GM23248 (cell line): ENCODE data around the gene ADAMTS17. TPM values are rescaled to one million over a fixed set of nuclear protein-coding genes. Genes with fewer than 3 reads are reported as not detected.

Source experiments
- DNase-seq: peaks from one replicate; pipeline ENCODE4 v3.0.0-alpha.2; 2015
- H2AFZ ChIP-seq: fragments of 200-600 bp; sonication (generic); 2 replicates; pipeline ENCODE4 v1.6.1; 2016; ENCODE audit warnings: antibody characterized with exemption
- H3F3A ChIP-seq: fragments of 200-600 bp; sonication (generic); 2 replicates; pipeline ENCODE4 v1.6.1; 2016; ENCODE audit warnings: mild to moderate bottlenecking, antibody characterized with exemption, mixed run types; ENCODE audit not compliant: insufficient read depth
- H3K27ac ChIP-seq: fragments of 200-600 bp; sonication (generic); 2 replicates; pipeline ENCODE4 v1.5.1; 2016; ENCODE audit warnings: mild to moderate bottlenecking
- H3K27me3 ChIP-seq: fragments of 200-600 bp; sonication (generic); replicated peaks from 2 replicates; pipeline ENCODE4 v1.6.1; 2016; ENCODE audit warnings: mild to moderate bottlenecking; ENCODE audit not compliant: insufficient read depth
- H3K36me3 ChIP-seq: fragments of 200-600 bp; sonication (generic); 2 replicates; pipeline ENCODE4 v1.6.1; 2016; ENCODE audit warnings: low read depth, mild to moderate bottlenecking
- H3K4me1 ChIP-seq: fragments of 200-600 bp; sonication (generic); 2 replicates; pipeline ENCODE4 v1.6.1; 2016; ENCODE audit warnings: mild to moderate bottlenecking; ENCODE audit not compliant: insufficient read depth
- H3K4me2 ChIP-seq: fragments of 200-600 bp; sonication (generic); one replicate; pipeline ENCODE4 v1.6.1; 2016; ENCODE audit warnings: mild to moderate bottlenecking; ENCODE audit not compliant: unreplicated experiment
- H3K4me3 ChIP-seq: fragments of 200-600 bp; sonication (generic); 2 replicates; pipeline ENCODE4 v1.5.1; 2016; ENCODE audit warnings: mild to moderate bottlenecking
- H3K79me2 ChIP-seq: fragments of 200-600 bp; sonication (generic); 2 replicates; pipeline ENCODE4 v1.6.1; 2016; ENCODE audit warnings: mild to moderate bottlenecking; ENCODE audit not compliant: insufficient read depth
- H3K9ac ChIP-seq: fragments of 200-600 bp; sonication (generic); 2 replicates; pipeline ENCODE4 v1.6.1; 2016; ENCODE audit warnings: mild to moderate bottlenecking
- H3K9me2 ChIP-seq: fragments of 200-600 bp; sonication (generic); 2 replicates; pipeline ENCODE4 v1.6.1; 2016; ENCODE audit warnings: mixed run types, mild to moderate bottlenecking, moderate library complexity; ENCODE audit not compliant: insufficient read depth
- H3K9me3 ChIP-seq: fragments of 200-600 bp; sonication (generic); one replicate; pipeline ENCODE4 v1.6.1; 2017; ENCODE audit warnings: low read depth
- H4K20me1 ChIP-seq: fragments of 200-600 bp; sonication (generic); 2 replicates; pipeline ENCODE4 v1.6.0; 2016; ENCODE audit not compliant: insufficient read depth
- EZH2 ChIP-seq: fragments of 200-600 bp; sonication (generic); IDR thresholded peaks from 2 replicates; pipeline ENCODE4 v1.6.1; 2018; ENCODE audit warnings: antibody characterized with exemption, mild to moderate bottlenecking; ENCODE audit not compliant: insufficient read depth, poor library complexity, severe bottlenecking
- EZH2phosphoT487 ChIP-seq: fragments of 200-600 bp; sonication (generic); IDR thresholded peaks from 2 replicates; pipeline ENCODE4 v1.6.1; 2018; ENCODE audit warnings: antibody characterized with exemption, moderate library complexity, mild to moderate bottlenecking, low read depth; ENCODE audit not compliant: insufficient read depth
- WGBS, 2 experiments: methylation state at CpG; one replicate each; pipeline ENCODE4 v1.1.6; 2015 to 2017; ENCODE audit warnings: low lambda C conversion rate in 2 of 2, low coverage in 1 of 2; ENCODE audit errors: missing lambda C conversion rate in 2 of 2; 5-methylcytosine and 5-hydroxymethylcytosine counted together
- in situ Hi-C: fragments of 300-500 bp; cut with MboI; formaldehyde crosslinking; loops from 2 replicates; pipeline ENCODE4 v1.15.0; 2020
- polyA plus RNA-seq: library from polyadenylated mRNA; unstranded; fragments of >200 nt; fragmentation: Nextera tagmentation; extraction: Ambion mirVana; gene quantifications from 2 replicates; pipeline ENCODE4 v1.2.1, GENCODE V29; 2016
- total RNA-seq: library from RNA; depleted of rRNA; stranded (reverse); fragments of >200 nt; shearing (Covaris generic); gene quantifications from 2 replicates; pipeline ENCODE4 v1.2.3, GENCODE V29; 2014

Gene ADAMTS17
- total and polyA plus RNA-seq, 2 experiments from 2014 or later, result not detected

DNA sequence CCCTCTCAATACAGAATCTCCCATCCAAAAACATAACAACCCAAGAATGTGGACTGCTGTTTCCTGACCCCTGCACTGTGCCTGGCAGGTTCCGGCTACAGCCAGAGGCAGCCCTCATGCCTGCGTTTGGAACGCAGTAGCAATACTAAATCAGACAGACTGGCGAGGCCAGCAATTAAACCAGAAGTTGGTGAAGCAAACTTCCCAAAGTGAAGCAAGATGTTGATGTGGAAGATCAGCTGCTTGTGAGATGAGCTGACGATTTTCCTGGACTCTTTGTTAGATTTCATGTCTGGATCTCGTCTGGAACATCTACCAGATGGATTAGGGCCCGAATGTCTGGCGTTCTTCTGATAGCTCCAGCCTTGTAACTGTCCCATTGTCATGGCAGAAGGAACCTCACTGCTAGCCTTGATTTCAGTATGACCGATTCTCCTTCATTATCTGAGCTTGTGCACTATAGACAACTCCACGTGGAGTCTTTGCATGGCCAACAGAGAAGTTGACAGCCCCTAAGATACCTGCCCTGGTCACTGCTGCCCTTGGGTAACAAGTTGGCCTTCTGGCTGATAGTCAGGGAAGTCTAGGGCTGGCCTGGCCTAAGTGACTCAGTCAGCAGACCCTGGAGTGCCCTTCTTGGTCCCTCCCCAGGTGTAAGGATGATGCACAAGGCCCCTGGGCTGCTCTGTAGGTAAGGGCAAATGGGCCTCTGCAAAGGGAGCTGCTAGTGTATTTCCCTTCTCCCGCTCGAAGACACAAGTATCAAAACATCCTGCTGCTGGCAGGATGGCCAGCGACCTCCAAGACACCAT lies 126.5 kb downstream of the ADAMTS17 start:
- H3K9me3 ChIP-seq, result no peaks in the 10 kb centered on the region
- H3K9me2 ChIP-seq, result no peaks in the 10 kb centered on the region
- in situ Hi-C loops, result no loop called here
- no peaks in the 10 kb centered on the region for H3K36me3 ChIP-seq
- no peaks in the 10 kb centered on the region for H3F3A ChIP-seq
- H3K9ac ChIP-seq, result no peak overlapping the region
- TF ChIP-seq EZH2 (no peak), EZH2phosphoT487 (no peak)
- no peak for DNase-seq
- no peak overlapping the region for H3K4me3 ChIP-seq
- H3K27ac ChIP-seq, result no peak overlapping the region
- H3K27me3 ChIP-seq, result no peaks in the 10 kb centered on the region
- H3K4me1 ChIP-seq, result no peaks in the 10 kb centered on the region
- no peak overlapping the region for H3K4me2 ChIP-seq
- WGBS, 2 experiments, result 10 to 13% methylated on average over 13 of the region's 13 CpGs
- no peak overlapping the region for H2AFZ ChIP-seq
- no peaks in the 10 kb centered on the region for H4K20me1 ChIP-seq
- H3K79me2 ChIP-seq, result no peaks in the 10 kb centered on the region

DNA sequence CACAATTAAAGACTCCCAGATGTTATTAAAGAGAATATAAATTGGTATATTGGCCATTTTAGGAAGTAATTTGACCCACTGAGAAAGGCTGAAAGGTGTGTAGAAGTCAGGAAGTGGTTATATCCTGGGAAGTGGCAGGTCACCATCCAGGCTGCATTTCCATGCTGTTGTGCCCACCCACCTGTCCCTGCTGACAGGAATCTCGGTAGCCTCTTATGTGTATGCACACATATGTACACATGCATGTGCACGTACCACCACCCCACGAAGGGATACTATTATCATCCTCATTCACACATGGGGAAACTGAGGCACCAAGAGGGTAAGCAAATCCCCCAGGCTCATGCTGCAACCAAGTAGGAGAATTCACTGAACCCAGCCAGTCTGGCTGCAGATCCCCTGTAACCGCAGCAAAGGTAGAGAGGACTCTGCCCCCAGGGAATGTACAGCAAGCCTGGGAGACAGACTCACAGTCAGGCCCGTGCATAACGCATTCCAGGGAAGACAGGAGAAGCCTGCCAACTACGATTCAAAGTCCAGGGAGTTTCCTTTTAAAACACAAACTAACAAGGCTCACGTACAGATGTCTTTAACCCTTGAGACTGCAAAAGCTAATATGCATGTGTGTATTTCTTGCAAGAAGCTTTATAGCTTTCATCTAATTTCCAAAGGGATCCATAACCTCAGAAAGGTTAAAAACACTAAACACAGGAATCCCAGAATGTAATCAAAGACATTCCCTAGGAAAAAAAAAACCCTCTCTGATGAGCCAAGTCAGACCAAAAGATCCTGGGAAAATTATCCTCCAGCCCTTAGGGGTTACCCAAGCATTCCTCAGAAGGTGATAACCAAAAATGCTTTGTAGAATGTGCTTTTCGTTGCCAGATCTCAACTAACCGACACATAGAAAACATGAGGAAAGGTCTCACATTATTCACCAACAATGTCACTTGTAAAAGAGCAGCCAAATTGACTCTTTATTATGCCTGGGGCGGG lies 129.6 kb downstream of the ADAMTS17 start:
- H3K9me3 ChIP-seq, result no peaks in the 10 kb centered on the region
- no peak overlapping the region for H2AFZ ChIP-seq
- TF ChIP-seq EZH2phosphoT487 (no peak), EZH2 (no peak)
- H3K9me2 ChIP-seq, result no peaks in the 10 kb centered on the region
- no peak overlapping the region for H3K27ac ChIP-seq
- H3K4me2 ChIP-seq, result no peak overlapping the region
- no peaks in the 10 kb centered on the region for H3K27me3 ChIP-seq
- H3K36me3 ChIP-seq, result no peaks in the 10 kb centered on the region
- H3K79me2 ChIP-seq, result no peaks in the 10 kb centered on the region
- no peaks in the 10 kb centered on the region for H3K4me1 ChIP-seq
- WGBS, 2 experiments, result 27 to 28% methylated on average over 11 of the region's 11 CpGs
- in situ Hi-C loops, result no loop called here
- H3F3A ChIP-seq, result no peaks in the 10 kb centered on the region
- no peak overlapping the region for H3K9ac ChIP-seq
- DNase-seq, result no peak
- no peaks in the 10 kb centered on the region for H4K20me1 ChIP-seq
- no peak overlapping the region for H3K4me3 ChIP-seq

DNA sequence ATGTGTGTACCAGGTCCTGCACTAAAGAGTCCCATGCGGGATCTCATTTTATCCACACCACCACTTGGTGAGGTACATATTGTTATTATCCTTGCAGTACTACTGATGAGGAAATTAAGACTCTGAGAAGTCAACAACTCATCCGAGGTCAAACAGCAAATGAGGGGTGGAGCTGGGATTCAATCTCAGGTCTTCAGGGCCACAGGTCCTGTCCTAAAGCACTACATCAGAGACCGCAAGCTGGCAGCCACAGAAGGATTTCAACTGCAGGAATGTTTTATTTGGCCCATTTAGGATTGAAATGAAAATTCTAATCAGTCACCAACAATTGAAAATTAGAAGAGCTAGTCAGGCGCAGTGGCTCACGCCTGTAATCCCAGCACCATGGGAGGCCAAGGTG lies 131.4 kb downstream of the ADAMTS17 start:
- no peaks in the 10 kb centered on the region for H3K4me1 ChIP-seq
- no peaks in the 10 kb centered on the region for H3K9me2 ChIP-seq
- no peak overlapping the region for H3K9ac ChIP-seq
- no peaks in the 10 kb centered on the region for H4K20me1 ChIP-seq
- no peaks in the 10 kb centered on the region for H3F3A ChIP-seq
- TF ChIP-seq EZH2 (no peak), EZH2phosphoT487 (no peak)
- H3K4me2 ChIP-seq, result no peak overlapping the region
- H3K4me3 ChIP-seq, result no peak overlapping the region
- H3K36me3 ChIP-seq, result no peaks in the 10 kb centered on the region
- H3K27me3 ChIP-seq, result no peaks in the 10 kb centered on the region
- H2AFZ ChIP-seq, result no peak overlapping the region
- in situ Hi-C loops, result no loop called here
- WGBS, 2 experiments, result 70 to 81% methylated on average over 5 of the region's 5 CpGs
- H3K27ac ChIP-seq, result no peak overlapping the region
- no peak for DNase-seq
- no peaks in the 10 kb centered on the region for H3K9me3 ChIP-seq
- no peaks in the 10 kb centered on the region for H3K79me2 ChIP-seq

DNA sequence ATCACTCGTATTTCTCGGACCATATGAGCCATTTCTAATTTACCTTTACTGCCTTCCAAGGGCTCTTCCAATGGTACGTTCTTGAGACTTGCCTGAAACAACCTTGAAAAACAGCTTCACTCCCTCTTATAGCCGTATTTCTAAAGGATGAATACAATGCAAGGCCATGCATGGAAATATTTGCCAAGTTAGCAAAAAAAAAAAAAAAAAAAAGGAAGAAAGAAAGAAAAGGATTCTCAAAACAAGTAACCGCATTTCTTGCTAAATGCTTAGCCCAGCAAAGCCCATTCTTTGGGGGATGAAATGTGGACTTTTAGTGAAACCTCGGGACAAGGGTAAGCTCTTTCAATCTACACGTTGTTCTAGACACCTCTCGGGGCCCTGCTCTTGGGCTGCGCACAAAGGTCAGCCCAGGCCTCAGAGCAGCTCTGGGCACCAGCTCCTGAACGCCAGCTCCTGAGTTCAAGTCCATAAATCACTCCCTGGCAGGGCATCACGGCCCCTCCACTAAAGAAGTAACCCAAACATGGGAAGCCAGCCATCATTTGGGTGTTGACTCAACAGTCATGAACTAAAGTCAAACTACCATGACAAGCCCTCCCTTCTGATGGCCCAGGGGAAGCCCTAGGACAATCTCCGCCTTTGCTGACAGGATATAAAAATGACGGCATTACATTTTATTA lies 132.7 kb downstream of the ADAMTS17 start:
- Histone ChIP-seq H3K4me3 (no peak overlapping the region), H3K27me3 (no peaks in the 10 kb centered on the region), H3K9me2 (no peaks in the 10 kb centered on the region), H3K79me2 (no peaks in the 10 kb centered on the region), H3K9me3 (no peaks in the 10 kb centered on the region), H4K20me1 (no peaks in the 10 kb centered on the region), H3K4me1 (no peaks in the 10 kb centered on the region), H3K9ac (no peak overlapping the region), H3F3A (no peaks in the 10 kb centered on the region), H2AFZ (no peak overlapping the region), H3K36me3 (no peaks in the 10 kb centered on the region), H3K4me2 (no peak overlapping the region), H3K27ac (no peak overlapping the region)
- no peak for TF ChIP-seq EZH2phosphoT487
- TF ChIP-seq EZH2, result no peak
- no peak for DNase-seq
- WGBS, 2 experiments, result 34 to 36% methylated on average over 13 of the region's 13 CpGs
- in situ Hi-C loops, result no loop called here
